Activated T-helper 17 cell treated with anti-CD3 and anti-CD28 coated beads, Interleukin-2, amount 50 U/mL, for 72 hours (primary cell): ENCODE data around the gene HPS4. TPM values are rescaled to one million over a fixed set of nuclear protein-coding genes. Genes with fewer than 3 reads are reported as not detected.
"Not testable (repeated sequence)": the region's sequence is repeated elsewhere in the genome, so short reads cannot be mapped to it uniquely, and the experiment has no call there.

Source experiments
- ATAC-seq: fragments of 150-1000 bp; cut with Tn5 transposase; replicated peaks from 2 replicates; pipeline ENCODE4 v1.10.0; 2021; ENCODE audit warnings: mild to moderate bottlenecking, moderate library complexity
- H3K27ac Mint-ChIP-seq: one replicate; pipeline ENCODE4 v1.8.0; 2022; ENCODE audit warnings: mixed read lengths
- H3K27me3 Mint-ChIP-seq: one replicate; pipeline ENCODE4 v1.8.0; 2022; ENCODE audit warnings: mixed read lengths
- H3K36me3 Mint-ChIP-seq: one replicate; pipeline ENCODE4 v1.8.0; 2022; ENCODE audit warnings: low read depth, mild to moderate bottlenecking, mixed read lengths
- H3K4me1 Mint-ChIP-seq: one replicate; pipeline ENCODE4 v1.8.0; 2022; ENCODE audit warnings: mixed read lengths
- H3K4me3 Mint-ChIP-seq: one replicate; pipeline ENCODE4 v1.8.0; 2022; ENCODE audit warnings: mild to moderate bottlenecking, mixed read lengths
- H3K9me3 Mint-ChIP-seq: one replicate; pipeline ENCODE4 v1.8.0; 2022; ENCODE audit warnings: mixed read lengths
- total RNA-seq, 2 donors: library from RNA; stranded (reverse); gene quantifications; one replicate each; pipeline ENCODE4 v1.2.3, GENCODE V29; 2022

The HPS4 gene
- 10 to 100 TPM; 36.4 to 56.3 TPM for total RNA-seq

DNA sequence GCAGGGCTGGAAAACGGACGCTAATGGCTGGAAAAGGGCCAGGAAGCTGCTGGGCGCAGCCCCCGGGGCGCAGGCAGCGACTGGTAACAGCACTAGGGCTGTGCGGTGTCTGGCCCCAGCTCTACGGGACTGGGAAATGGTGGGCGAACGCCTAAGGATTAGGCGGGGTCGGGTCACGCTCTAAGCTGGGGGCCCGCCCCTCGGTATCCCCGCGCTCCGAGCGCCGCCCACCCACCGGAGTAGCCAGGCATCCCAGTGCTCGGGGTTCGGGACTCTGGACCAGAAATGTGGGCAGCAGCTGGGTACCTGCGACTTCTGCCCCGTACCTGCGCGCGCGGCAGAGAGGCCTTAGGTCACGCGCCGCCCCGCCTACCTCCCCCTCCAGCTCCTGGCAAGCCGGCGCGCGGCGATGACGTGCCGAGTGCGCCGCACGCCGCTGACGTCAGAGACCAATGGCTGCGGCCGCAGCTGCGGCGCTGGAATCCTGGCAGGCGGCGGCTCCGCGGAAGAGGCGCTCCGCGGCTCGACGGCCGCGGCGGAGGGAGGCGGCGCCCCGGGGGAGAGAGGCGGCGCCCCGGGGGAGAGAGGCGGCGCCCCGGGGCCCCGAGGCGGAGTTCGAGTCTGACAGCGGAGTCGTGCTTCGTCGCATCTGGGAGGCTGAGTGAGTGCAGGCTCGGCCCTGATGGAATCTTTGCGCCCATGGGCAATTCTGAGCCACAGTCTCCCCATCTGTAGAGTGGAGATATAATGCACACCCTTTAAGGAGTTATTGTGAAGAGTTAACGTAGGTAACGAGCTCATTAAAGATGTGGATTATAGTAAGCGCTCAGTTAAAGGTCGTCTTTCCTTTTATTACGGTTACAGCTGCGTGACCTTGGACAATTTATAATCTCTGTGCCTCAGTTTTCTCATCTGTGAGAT is at the start of gene HPS4, which contains the start of gene SRRD:
Gene HPS4 (minus strand): TSS at position 345 of the 921 bp plus-strand sequence. CDS start 2,021 bp downstream, outside the sequence.
Gene SRRD (plus strand): TSS at position 439 of the 921 bp plus-strand sequence. CDS start 14 bp downstream, at position 453.
- Mint-ChIP-seq H3K4me3 (peak within 1 kb of the TSS; percentile 91), H3K27ac (peak within 1 kb of the TSS; percentile 93), H3K36me3 (peaks cover 62% of the 10 kb centered on the region), H3K4me1 (peaks cover 42% of the 10 kb centered on the region), H3K27me3 (no peaks in the 10 kb centered on the region), H3K9me3 (no peaks in the 10 kb centered on the region)
- peak; percentile 80 for ATAC-seq

DNA sequence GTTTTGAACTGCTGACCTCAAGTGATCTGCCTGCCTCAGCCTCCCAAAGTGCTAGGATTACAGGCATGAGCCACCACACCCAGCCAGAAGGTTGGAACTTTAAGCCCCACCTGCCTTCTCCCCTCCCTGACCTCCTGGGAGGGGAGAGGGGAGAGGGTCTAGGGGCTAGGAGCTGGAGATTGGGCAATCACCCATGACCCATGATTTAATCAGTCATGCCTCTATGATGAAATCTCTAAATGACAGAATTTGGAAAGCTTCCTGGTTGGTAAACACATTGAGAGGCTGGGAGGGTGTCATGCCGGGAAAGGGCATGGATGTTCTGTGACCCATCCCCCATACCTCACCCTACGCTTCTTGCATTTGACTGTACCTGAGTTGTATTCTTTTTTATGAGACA is 45.8 kb upstream of the HPS4 start:
- no peak for ATAC-seq
- Mint-ChIP-seq H3K27ac (no peak overlapping the region), H3K4me1 (peaks cover 7% of the 10 kb centered on the region), H3K27me3 (no peaks in the 10 kb centered on the region), H3K36me3 (peaks cover 76% of the 10 kb centered on the region), H3K4me3 (no peak overlapping the region), H3K9me3 (no peaks in the 10 kb centered on the region)

DNA sequence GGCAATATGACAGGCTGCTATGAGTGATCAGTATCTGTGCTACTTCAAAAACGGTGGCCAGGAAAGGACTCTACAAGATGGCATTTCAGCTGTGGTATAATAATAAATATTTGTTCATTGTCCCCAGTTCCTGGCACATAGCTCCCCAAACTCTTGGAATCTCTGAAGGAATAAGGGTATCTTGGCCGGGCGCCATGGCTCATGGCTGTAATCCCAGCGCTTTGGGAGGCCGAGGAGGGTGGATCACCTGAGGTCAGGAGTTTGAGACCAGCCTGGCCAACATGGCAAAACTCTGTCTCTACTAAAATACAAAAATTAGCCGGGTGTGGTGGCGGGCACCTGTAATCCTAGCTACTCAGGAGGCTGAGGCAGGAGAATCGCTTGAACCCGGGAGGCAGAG is 44.9 kb upstream of the HPS4 start:
- not testable (repeated sequence) for H3K27ac Mint-ChIP-seq, ATAC-seq, H3K4me1 Mint-ChIP-seq, H3K9me3 Mint-ChIP-seq, H3K27me3 Mint-ChIP-seq, H3K4me3 Mint-ChIP-seq
- peaks cover 84% of the 10 kb centered on the region for H3K36me3 Mint-ChIP-seq

DNA sequence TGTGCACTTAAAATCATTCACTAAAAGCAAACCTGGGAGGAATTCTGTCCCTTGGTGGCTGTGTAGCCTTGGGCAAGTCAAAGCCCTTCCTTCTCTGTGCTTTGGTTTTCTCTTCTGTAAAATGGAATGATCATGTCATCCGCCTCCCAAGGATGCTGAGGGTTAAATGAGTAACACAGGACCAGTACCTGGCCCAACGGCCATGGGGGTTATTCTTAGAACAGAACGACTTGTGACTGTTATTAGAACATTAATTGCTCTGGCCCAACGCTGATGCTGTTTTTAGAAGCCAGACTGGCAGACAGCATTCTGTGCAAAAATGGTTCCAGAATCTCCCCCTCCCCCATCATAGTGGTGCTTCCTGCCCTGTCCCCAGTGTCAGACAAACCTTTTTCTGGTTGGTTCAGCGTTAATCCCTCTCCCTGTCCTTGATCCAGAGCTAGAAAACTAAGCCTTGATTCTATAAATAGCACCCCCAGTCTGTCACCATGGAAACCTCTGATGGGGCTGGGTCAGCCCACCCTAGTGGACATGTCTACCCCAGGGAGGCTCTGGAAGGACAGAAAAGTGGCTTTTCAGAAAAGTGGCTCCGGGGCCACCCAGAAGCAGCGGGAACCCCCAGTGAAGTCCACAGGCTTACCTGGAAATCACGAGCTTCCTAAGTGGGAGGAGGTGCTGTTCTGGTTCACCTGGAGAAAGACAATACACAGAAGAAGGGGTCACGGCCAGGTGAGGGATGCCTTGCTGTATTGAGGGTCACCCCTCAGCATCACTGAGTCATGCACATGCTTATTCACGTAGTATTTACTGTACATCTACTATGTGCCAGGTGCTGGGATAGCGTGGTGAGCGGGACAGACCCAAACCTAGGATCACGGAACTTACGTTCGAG is 44.2 kb upstream of the HPS4 start:
- ATAC-seq: no peak
- no peak overlapping the region for H3K27ac Mint-ChIP-seq
- H3K9me3 Mint-ChIP-seq: no peaks in the 10 kb centered on the region
- H3K4me1 Mint-ChIP-seq: peaks cover 5% of the 10 kb centered on the region
- H3K36me3 Mint-ChIP-seq: peaks cover 86% of the 10 kb centered on the region
- no peak overlapping the region for H3K4me3 Mint-ChIP-seq
- no peaks in the 10 kb centered on the region for H3K27me3 Mint-ChIP-seq

DNA sequence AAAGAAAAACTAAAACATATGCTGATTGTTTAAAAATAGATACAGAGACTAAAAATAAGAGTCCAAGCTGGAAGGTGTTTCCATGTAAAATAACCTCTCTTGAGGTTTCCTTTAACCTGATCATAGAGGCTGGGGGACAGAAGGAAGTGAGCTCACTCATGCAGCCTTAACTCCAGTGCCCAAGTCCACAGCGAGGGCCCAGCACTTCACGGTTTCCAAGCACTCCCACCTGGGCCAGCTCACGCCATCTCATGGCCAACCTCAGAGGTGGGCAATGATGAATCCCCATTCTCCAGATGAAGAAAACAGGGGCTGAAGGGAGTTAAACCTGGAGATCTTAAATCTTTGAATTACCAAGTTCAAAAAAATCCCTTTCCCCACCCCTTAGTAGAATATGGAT is 43.6 kb upstream of the HPS4 start:
- Mint-ChIP-seq H3K36me3 (peaks cover 80% of the 10 kb centered on the region), H3K27ac (no peak overlapping the region)

DNA sequence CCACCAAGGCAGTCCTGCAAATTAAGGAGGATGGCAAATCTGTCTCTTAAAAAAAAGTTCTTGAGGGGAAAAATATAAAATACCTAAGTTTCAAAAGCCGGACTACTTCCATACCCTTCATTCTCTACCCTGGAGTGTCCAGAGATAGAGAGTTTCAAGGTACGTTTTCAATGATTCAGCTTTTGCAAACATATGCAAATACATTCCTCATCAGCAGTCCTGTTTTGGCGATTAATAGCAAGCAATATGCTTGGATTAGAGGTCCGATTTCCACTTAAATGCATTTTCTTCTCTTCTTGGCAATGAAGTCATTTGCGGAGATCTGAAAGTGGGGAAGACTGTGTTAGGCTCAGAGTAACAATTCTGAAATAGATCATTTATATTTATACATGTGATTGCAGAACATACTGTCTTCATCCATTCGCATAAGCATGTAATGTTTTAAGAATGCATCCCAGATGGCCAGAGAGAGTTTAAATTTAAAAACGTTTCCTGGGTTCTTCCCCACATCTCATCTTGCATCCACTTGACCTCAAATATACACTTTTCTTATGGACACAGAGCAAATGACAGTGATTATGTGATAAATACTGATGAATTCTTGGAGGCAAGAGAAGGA is 42.5 kb upstream of the HPS4 start:
- Mint-ChIP-seq H3K27me3 (no peaks in the 10 kb centered on the region), H3K4me3 (no peak overlapping the region), H3K9me3 (no peaks in the 10 kb centered on the region), H3K27ac (no peak overlapping the region), H3K36me3 (peaks cover 68% of the 10 kb centered on the region), H3K4me1 (no peaks in the 10 kb centered on the region)
- no peak for ATAC-seq

More for the DNA sequence above, 43.6 kb upstream of the HPS4 start:
- H3K4me3 Mint-ChIP-seq: no peak overlapping the region
- no peaks in the 10 kb centered on the region for H3K4me1 Mint-ChIP-seq
- H3K27me3 Mint-ChIP-seq: no peaks in the 10 kb centered on the region
- no peak for ATAC-seq
- H3K9me3 Mint-ChIP-seq: no peaks in the 10 kb centered on the region

DNA sequence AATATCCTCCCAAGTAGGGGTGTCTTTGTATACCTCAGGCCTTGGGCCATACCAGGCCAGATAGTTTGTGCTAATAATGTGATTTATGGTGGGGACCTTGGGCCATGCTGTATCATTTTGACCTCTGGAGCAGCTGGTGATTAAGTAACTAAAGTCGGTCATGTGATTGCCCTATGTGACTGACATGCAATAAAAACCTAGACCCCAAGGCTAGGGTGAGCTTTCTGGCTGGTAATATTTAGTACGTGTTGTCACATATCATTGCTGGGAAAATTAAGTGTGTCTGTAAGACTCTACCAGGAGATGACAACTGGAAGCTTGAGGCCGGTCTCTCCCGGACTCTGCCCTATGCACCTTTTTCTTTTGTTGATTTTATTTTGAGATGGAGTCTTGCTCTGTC is 41.3 kb upstream of the HPS4 start:
- Mint-ChIP-seq H3K27ac (no peak overlapping the region), H3K36me3 (peaks cover 58% of the 10 kb centered on the region), H3K4me1 (no peaks in the 10 kb centered on the region), H3K4me3 (no peak overlapping the region), H3K27me3 (no peaks in the 10 kb centered on the region), H3K9me3 (no peaks in the 10 kb centered on the region)
- no peak for ATAC-seq

DNA sequence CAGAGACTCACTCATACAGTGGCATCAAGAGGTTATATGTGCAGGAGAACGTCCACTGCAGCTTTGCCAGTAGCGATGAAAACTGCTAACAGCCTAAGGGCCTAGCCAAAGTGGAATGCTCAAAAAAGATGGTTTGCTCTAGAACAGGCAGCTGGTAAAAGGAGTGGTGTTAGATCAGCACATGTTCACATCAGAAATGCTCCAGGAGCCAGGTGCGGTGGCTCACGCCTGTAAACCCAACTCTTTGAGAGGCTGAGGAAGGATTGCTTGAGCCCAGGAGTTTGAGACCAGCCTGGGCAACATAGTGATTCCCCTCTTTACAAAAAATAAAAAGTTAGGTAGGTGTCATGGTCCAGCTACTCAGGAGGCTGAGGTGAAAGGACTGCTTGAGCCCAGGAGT is 39.0 kb upstream of the HPS4 start:
- H3K9me3 Mint-ChIP-seq: no peaks in the 10 kb centered on the region
- no peak overlapping the region for H3K4me3 Mint-ChIP-seq
- no peak for ATAC-seq

DNA sequence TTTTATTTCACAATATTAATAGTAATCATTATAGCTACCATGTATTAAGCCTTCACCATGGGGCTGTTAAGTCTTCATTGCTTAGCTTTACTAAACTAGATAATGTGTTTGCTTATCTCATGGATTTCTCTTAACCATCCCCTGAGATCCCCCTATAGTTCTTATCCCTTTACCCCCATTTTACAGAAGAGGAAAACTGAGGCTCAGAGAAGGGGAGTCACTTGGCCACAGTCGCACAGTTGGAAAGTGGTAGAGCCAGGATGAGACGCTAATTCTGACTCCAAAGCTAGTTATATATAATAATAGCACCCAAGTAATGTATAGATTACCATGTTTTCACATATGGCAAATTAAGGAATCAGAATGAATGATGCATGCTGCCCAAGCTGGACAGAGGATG is 38.4 kb upstream of the HPS4 start:
- ATAC-seq: no peak
- Mint-ChIP-seq H3K9me3 (no peaks in the 10 kb centered on the region), H3K27ac (no peak overlapping the region), H3K27me3 (no peaks in the 10 kb centered on the region), H3K4me1 (no peaks in the 10 kb centered on the region), H3K36me3 (peaks cover 39% of the 10 kb centered on the region), H3K4me3 (no peak overlapping the region)

More for the DNA sequence above, 39.0 kb upstream of the HPS4 start:
- peaks cover 45% of the 10 kb centered on the region for H3K36me3 Mint-ChIP-seq
- no peaks in the 10 kb centered on the region for H3K4me1 Mint-ChIP-seq
- no peak overlapping the region for H3K27ac Mint-ChIP-seq
- H3K27me3 Mint-ChIP-seq: no peaks in the 10 kb centered on the region

DNA sequence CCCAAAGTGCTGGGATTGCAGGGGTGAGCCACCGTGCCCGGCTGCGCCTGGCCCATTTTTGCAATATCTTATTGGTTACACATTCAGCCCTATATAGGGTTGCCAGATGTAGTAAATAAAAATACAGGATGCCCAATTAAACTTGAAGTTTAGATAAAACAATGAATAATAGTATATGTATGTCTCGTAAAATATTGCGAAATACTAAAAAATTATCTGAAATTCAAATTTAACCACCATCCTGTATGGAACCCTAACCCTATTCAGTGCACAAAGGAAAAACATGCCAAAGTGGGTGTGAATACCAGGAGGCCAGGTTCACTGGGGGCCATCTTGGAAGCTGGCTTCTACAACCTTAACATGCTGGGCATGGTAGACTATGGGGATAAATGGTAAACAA is 33.8 kb upstream of the HPS4 start:
- Mint-ChIP-seq H3K4me1 (peaks cover 13% of the 10 kb centered on the region), H3K4me3 (no peak overlapping the region), H3K36me3 (peaks cover under 1% of the 10 kb centered on the region), H3K9me3 (no peaks in the 10 kb centered on the region), H3K27ac (no peak overlapping the region), H3K27me3 (no peaks in the 10 kb centered on the region)
- ATAC-seq: no peak

DNA sequence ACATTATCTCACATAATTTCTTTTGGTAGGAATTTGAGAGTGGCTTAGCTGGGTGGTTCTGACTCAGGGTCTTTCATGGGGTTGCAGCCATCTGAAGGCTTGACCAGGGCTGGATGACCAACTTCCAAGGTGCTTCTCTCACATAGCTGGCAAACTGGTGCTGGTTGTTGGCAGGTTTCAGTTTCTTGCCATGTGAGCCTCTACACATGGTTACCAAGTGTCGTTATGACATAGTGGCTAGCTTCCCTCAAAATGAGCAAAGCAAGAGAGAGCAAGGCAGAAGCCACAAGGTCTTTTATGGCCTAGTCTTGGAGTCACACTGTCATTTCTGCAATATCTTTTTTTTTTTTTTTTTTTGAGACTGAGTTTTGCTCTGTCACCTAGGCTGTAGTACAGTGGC is 32.9 kb upstream of the HPS4 start:
- no peaks in the 10 kb centered on the region for H3K27me3 Mint-ChIP-seq
- ATAC-seq: no peak
- H3K36me3 Mint-ChIP-seq: peaks cover 7% of the 10 kb centered on the region
- H3K9me3 Mint-ChIP-seq: no peaks in the 10 kb centered on the region
- no peak overlapping the region for H3K4me3 Mint-ChIP-seq
- no peak overlapping the region for H3K27ac Mint-ChIP-seq
- H3K4me1 Mint-ChIP-seq: peaks cover 13% of the 10 kb centered on the region

DNA sequence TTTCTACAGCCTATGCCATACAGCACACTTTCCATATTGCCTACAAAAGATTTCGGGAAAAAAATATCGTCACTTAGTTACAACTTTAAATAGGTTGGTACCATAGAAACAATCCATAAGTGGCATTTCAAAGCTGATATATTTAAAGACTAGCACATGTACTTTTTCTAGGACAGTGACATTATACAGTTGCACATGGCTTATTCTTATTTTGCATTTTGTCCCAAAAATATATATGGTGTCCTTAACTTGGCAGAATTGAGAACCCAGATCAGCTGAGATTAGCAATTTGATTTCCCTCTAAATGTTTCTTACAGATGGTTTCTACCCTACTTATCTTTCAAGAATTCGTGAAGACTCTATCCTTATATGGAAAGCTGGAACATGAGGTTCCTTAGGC is 32.3 kb upstream of the HPS4 start:
- H3K36me3 Mint-ChIP-seq: peaks cover 13% of the 10 kb centered on the region
- peaks cover 18% of the 10 kb centered on the region for H3K4me1 Mint-ChIP-seq
- no peaks in the 10 kb centered on the region for H3K9me3 Mint-ChIP-seq
- no peak overlapping the region for H3K27ac Mint-ChIP-seq
- H3K27me3 Mint-ChIP-seq: no peaks in the 10 kb centered on the region
- ATAC-seq: no peak
- H3K4me3 Mint-ChIP-seq: no peak overlapping the region

DNA sequence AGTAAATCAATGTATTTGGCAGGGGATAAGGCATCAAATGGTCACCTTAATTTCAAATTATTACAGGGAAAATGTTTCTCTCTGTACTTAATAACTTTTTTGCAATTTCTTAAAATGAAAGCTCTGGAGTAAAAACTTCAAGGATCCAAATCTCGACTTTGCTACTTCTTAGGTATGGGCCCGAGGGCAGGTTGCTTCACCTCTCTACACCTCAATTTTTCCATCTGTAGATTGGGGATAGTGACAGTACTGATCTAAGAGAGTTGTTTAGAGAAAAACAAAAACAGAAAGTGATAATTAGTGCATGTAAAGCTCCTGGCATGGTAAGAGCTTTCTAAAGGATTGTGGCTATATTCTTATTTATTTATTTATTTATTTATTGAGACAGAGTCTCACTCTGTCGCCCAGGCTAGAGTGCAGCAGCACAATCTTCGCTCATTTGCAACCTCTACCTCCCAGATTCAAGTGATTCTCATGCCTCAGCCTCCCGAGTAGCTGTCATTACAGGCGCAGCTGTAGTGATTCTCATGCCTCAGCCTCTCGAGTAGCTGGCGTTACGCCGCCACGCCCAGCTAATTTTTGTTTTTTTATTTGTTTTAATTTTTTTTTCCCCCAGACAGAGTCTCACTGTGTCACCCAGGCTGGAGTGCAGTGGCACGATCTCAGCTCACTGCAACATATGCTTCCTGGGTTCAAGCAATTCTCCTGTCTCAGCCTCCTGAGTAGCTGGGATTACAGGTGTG is 31.0 kb upstream of the HPS4 start:
- Mint-ChIP-seq H3K36me3 (peaks cover 26% of the 10 kb centered on the region), H3K4me3 (peak overlapping the region; percentile 95)
- no peak for ATAC-seq

DNA sequence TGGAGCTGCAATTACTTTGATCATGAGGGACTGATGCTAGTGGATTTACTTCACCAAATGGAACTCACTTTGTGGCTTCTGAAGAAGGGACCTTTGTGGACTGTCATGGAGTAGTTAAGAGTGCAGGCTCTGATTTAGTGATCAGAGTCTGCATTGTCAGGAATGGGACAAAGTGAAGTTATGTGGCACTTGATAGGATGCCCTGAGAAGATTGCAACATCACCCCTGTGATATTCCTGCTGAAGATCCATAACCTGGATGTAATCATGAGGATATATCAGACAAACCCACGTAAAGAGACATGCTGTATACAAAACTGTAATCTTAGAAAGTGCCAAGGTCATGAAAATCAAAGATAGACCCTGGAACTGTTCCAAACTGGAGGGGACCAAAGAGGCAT is 30.3 kb upstream of the HPS4 start:
- no peaks in the 10 kb centered on the region for H3K27me3 Mint-ChIP-seq
- H3K9me3 Mint-ChIP-seq: no peaks in the 10 kb centered on the region
- H3K4me1 Mint-ChIP-seq: peaks cover 27% of the 10 kb centered on the region
- H3K4me3 Mint-ChIP-seq: peak overlapping the region; percentile 95
- peak overlapping the region; percentile 9 for H3K27ac Mint-ChIP-seq
- ATAC-seq: no peak
- H3K36me3 Mint-ChIP-seq: peaks cover 34% of the 10 kb centered on the region

More for the DNA sequence above, 31.0 kb upstream of the HPS4 start:
- Mint-ChIP-seq H3K27me3 (no peaks in the 10 kb centered on the region), H3K4me1 (peaks cover 21% of the 10 kb centered on the region), H3K27ac (peak overlapping the region; percentile 9), H3K9me3 (no peaks in the 10 kb centered on the region)
